Measurements from ENCODE around the gene SIPA1L3. TPM values are rescaled to one million over a fixed set of nuclear protein-coding genes. Genes with fewer than 3 reads are reported as not detected.
"Not testable (repeated sequence)": the region's sequence is repeated elsewhere in the genome, so short reads cannot be mapped to it uniquely, and the experiment has no call there.

The SIPA1L3 gene
- total RNA-seq, 1 experiment from 2014 or later = 30.4 TPM

DNA sequence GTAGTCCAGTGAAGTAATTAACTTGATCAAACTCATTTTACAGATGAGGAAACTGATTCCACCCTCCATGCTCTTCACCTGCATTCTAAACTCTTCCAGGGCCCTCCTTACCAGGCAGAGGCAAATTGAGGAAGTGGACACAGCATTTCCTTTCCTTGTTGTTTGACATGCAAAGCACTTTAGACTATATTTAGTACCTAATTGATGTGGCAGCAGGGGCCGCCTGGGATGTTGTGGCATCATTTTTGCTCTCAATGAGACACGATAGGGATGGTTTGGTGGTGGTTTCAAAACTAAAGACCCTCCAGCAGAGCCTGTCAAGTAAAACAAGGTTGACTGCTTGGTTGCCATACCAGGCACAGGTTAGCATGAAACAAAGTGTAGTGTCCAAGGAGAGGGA is 7.9 kb downstream of the SIPA1L3 start:
- no peak for DNase-seq (ENCODE audit: low read depth)

DNA sequence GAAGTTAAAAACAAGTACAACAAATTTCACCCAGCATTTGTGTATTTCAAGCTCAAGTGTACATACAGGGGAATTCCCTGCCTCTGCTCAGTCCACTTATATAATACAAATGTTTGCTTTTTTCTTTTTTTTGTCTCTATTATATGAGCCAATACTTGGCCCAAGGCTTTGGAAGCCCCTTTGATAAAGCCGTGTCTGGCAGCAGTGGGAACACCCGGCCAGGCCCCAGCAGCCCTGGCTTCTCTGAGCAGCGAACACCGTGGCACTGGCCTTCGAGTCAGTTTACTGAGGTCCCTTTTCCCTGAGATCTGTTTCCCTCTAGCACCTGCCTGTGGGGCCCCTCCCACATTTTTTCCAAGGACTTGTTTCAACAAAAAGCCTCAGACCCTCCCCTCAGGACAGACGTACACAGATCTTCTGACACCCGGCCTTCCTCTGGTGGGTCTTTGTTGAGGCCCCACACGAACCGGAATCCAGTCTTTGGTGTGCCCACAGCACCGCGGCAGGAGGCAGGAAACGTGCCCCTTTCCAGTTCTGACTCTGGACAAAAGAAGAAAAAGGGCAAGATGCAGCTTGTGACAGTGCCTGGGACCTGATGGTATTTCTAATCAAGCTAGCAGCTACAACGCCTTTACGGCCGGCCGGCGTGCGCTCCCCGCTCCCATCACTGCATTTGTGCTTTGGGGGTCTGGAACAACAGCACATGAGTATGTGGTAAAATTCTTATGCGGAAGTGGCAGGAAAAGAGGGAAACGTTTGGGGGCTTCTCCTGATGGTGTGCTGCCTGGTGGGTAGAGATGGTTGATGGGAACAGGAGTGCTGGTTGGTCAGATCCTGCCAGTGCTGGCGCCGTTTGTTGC is 13.8 kb downstream of the SIPA1L3 start:
- DNase-seq (ENCODE audit: low read depth) = no peak

DNA sequence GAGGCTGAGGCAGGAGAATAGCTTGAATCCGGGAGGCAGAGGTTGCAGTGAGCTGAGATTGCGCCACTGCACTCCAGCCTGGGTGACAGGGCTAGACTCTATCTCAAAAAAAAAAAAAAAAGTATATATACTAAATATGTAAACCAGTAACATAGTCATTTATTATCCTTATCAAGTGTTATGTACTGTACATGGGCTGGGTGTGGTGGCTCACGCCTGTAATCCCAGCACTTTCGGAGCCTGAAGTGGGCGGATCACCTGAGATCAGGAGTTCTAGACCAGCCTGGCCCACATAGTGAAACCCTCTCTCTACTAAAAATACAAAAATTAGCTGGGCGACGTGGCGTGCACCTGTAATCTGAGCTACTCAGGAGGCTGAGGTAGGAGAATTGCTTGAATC is 17.6 kb downstream of the SIPA1L3 start:
- not testable (repeated sequence) for DNase-seq (ENCODE audit: low read depth)

DNA sequence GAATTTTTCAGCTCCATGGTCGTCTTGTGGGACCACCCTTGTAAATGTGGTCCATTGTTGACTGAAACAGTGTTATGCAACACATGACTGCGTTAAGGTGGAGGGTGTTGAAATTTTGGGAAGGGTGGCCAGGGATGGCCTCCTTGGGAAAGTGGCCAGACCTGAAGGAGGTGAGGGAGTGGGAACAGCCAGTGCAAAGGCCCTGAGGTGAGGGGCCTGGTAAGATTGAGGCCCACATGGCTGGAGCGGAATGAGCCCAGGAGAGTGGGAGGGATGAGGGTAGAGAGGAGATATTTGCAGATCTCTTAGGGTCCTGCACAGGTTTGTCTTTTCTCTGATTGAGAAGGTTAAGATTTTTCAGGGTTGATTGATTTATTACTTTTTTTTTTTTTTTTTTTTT is 18.2 kb downstream of the SIPA1L3 start:
- no peak for DNase-seq (ENCODE audit: low read depth)

DNA sequence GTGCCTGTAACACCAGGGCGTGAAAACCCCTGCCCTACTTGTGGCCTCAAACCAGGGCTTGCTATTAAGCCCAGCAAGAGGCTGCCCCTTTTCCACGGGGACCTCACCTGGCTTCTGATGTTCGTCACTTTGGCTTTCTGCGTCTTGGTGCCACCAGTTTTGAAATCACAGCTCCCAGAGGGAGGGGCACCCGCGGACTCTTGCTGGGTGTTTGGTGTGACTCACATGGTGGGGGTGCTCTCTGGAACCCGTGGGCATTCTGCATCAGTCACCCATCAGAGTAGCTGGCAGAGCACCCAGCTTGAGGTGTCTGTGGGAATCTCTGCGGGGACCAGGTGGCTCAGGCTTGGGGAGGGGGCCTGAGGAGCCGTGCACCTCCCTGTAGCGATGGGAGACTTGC is 19.2 kb downstream of the SIPA1L3 start:
- DNase-seq (ENCODE audit: low read depth) = no peak

DNA sequence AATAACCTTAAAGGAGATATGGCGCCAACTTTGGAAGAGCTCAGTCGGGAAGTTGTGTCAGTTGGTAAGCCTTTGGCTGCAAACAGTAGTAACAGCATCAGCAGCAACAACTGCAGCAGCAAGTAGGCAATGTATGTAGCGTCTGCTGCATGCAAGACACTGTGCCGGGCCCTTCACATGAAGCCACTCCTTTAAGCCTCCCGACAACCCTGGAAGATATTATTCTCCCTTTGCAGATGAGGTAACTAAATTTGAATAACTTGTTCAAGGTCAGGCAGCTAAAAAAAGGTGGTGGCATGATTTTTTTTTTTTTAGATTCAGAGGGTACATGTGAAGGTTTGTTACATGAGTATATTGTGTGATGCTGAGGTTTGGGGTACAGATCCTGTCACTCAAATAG is 19.7 kb downstream of the SIPA1L3 start:
- no peak for DNase-seq (ENCODE audit: low read depth)

DNA sequence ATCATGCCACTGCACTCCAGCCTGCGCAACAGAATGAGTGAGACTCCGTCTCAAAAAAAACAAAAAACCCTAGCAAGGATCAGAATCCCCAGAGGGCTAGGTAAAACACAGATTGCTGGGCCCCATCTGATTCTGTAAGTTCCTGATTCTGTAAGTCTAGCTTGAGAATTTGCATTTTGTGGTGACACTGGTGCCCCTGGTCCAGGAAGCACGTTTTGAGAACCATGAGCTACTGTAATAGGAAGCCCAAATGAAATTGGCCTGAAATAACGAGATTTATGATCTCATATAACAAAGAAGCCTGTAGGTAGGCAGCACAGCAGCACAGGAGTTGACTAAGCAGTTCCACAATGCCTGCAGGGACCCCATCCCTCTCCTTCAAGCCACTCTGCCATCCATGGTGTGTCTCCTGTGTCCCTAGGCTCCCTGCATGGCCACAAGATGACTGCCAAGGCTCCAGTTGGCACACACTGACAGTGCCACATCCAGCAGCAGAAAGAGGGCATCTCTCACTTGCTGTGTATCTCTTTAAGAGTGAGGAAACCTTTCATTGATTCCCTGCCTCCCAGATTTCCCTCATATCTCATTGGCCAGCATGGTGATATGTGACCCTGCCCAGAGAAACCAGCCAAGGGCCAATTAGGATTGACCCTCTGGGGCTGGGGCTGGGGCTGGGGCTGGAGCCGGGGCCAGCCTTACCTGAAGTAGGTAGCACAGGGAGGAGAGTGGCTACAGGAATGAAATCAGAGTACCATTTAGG is 21.7 kb downstream of the SIPA1L3 start:
- DNase-seq (ENCODE audit: low read depth) = no peak

DNA sequence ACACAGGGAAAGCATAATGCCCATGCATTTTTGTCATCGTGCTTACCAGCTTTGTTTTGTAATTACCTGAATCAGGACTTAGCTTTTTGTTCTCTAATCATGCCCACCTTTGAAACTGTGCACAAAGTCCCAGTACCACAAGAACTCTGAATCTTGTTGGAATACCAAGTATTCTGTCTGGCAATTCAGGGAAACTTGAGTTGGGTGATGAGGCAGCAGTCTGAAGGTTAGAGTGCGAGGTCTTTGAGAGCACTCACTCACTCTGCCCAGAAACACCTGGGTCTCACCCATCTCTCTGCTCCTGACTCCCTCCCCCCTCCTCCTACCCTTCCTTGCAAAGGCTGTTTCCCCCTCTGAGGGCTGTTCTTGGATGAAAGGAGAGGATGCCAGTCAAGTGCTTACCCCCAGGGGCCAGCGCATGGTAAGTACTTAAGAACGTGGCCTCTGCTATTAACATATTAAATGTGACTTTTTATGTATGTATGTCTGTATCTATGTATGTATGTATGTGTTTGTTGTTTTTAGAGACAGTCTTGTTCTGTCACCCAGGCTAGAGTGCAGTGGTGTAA is 22.4 kb downstream of the SIPA1L3 start:
- DNase-seq (ENCODE audit: low read depth) = no peak

DNA sequence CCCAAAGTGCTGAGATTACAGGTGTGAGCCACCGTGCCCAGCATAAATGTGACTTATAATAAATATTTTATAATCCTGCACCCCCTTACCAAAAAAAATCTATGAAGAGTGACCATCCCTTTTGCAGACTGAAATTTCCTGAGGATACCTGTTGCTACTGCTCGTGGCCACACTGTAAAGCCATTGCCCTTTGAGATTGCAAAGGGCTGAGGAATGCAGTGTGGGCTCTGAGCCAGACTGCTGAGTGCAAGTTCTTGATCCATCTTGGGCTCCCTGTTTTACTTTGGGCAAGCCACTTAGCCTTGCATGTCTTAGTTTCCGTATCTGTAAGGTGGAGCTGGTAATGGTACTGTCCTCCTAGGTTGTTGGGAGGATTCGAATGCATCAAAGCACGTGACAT is 23.4 kb downstream of the SIPA1L3 start:
- DNase-seq (ENCODE audit: low read depth) = no peak

DNA sequence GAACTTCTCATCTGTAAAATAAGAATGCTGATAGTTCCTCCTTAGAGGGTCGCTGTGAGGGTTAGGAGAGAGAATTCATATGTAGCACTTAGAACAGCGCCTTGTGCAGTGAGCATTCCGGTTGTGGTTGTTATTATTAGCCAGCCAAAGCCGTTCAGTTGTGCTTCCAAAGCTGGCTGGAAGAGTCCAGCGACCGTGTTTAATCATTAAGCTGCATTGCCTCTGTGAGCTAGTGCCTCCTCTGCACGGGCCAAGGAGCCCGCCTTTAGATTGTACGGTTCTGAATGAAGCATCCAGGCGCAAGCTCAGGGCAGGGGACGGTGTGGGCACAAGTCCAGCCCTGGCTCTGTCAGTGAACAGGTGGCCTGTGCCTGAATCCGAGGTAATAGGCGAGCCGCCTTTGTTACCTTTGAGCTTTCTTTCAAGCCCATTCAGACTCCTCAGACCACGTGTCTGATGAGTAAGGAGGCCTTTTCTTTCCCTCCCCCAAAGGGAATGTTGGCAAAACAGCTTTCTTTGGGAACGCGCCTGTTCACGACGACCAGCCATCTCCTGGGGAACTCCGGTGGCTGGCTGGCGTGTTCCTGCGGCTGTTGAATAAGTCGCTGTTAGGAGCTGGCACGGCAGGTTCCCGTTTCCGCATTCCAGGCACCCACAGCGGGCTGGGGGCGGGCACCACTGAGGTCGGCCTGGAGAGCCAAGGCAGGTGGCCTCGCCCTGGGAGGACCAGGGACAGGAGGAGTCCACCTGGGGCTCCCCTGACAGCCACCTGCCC is 25.1 kb downstream of the SIPA1L3 start:
- DNase-seq (ENCODE audit: low read depth) = peak; percentile 86

DNA sequence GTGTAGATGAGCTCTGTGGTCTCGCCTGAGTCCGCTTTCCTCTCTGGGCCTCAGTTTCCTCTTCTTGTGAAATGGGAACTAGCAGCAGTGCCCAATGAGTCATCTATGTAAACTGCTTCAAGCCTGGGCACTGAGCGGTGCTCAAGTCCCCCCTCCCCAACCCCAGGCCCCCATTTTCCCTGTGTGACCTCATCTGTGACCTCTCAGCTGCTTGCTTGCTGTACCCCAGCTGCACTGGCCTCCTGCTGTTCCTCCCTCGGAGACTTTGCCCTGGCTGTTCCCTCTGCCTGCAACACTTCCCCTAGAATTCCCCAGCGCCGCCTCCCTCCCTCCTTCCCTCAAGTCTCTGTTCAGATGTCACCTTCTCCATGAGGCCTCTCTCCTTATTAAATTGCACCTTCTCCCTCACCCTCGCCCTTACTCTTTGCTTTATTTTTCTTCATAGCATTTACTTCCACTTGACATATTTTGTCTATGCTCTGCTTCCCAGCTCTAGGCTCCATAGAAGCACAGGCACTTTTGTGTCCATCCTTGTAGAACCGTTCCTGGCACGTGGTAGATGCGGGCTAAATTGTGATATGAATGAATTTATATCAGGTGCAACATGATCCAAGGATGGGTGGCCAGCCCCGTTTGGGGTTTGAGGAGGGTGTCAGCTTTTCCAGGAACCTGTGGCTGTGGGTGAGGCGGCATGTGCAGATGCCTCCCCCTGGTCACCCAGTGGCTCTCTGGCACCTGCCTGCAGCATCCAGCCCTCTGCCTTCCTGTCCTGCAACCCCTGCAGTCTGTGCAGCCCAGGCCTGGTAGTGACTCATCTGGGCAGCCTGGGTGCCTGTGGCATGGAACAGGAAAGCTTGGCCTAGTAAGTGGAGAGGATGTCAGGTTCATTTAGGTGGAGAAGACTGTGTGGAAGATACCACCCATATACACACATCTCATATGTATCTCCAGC is 26.3 kb downstream of the SIPA1L3 start:
- peak; percentile 66 for DNase-seq (ENCODE audit: low read depth)

DNA sequence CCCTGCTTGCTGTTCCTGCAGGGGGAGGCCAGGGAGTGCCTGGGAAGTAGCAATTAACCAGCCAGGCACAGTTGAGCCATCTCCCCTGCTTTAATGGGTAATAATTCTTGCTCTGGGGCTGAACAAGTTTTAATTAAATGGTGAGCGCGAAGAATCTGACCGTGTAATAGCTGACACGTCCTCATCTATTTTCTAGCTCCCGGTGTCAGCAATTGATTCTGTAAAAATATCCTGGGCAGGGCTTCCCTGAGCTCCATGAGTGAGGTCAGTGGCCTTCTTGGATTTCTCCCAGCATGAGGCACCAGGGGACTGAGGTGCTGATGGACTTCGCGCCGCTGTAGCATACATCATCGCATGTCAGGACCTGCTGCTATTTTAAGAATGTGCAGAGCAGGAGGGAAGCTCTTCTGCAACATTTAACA is 26.9 kb downstream of the SIPA1L3 start:
- DNase-seq (ENCODE audit: low read depth) = peak; percentile 18

DNA sequence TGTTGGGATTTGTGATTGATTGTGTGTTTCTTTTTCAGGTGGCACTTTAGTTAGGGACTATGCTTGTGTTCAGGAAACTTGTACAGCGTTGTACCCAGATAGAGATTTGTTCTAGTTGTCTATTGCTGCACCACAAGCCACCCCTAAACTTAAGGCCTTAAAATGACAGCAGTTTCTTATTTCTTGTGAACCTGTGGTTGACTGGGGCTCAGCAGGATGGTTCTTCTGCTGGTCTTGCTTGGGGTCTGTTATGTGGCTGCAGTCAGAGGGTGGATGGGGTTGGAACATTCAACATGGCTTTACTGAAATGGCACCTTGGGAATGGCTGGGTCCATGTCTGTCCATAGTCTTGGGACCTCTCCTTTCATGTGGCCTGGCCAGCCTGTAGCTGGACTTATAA is 28.3 kb downstream of the SIPA1L3 start:
- no peak for DNase-seq (ENCODE audit: low read depth)

DNA sequence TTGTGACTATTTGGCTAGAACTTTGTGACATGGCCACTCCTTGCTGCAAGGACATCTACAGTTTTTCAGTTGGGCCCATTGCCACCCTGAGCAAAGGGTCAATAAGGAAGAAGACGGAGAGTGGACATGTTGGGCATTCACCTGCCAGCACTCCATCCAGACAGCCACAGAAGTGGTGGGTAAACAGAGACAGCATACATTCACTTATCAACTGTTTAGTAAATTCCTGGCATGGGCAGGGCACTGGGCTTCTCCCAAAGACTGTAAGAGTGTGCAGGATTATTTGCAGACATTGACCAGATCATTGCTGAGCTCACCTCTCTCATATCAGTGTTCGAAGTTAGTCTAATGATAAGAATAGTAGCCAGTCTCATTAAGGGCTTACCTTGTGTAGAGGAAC is 29.2 kb downstream of the SIPA1L3 start:
- no peak for DNase-seq (ENCODE audit: low read depth)

DNA sequence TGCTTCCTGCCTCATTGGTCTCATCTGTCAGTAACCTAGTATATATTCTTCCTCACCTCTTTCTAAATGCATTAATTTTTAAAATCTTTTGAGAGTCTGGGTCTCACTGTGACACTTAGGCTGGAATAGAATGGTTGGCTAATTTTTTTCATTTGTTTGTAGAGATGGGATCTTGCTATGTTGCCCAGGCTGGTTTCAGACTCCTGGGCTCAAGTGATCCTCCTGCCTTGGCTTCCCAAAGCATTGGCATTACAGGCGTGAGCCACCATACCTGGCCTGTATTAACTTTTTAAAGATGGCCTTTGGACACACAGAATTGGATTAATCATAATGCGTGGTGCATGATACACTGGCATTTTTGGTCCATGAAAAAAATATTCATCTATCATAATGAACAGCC is 29.9 kb downstream of the SIPA1L3 start:
- no peak for DNase-seq (ENCODE audit: low read depth)

DNA sequence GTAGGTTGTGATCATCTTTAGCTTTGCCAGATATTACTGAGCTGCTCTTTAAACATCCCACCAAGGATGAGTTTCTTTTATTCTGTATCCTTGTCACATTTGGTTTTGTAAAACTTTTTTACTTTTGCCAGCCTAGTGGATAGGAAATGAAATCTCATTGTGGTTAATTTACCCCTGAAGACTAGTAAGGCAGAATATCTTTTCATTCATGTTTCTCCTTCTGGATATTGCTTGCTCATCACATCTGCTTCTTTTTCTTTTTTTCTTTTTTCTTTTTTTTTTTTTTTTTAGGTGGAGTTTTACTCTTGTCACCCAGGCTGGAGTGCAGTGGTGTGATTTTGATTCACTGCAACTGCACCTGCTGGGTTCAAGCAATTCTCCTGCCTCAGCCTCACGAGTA is 31.3 kb downstream of the SIPA1L3 start:
- DNase-seq (ENCODE audit: low read depth) = no peak

DNA sequence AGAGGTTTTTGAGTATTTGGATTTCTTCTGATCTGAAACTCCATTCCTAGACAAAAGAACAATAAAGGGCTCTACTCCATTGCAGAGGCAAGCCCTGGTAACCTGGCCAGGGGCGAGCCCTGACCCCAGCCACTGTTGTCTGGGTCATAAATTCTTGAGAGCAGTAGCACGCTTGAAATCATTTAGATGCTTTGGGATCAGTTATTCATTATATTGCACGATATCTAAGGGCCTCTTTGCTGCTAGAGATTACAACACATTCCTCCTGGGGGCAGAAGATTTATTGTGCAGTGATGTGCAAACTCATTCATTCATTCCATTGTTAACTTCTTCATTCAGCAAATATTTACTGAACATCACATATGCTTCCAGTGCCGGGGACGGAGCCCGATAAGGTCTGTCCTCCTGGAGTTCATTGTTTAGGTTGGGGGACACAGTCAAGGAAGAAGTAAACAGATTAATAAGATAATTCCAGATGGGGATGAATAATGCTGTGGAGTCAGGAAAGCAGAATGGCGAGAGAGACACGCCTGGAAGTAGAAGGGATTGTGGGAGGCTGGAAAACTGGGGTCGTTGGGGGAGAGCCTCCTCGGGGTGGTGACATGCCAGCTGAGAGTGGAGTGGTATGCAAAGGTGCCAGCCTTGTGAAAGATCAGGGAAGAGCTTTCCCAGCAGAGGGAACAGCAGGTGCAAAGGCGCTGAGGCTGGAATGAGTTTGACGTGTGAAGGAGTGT is 34.9 kb downstream of the SIPA1L3 start:
- DNase-seq (ENCODE audit: low read depth) = no peak

DNA sequence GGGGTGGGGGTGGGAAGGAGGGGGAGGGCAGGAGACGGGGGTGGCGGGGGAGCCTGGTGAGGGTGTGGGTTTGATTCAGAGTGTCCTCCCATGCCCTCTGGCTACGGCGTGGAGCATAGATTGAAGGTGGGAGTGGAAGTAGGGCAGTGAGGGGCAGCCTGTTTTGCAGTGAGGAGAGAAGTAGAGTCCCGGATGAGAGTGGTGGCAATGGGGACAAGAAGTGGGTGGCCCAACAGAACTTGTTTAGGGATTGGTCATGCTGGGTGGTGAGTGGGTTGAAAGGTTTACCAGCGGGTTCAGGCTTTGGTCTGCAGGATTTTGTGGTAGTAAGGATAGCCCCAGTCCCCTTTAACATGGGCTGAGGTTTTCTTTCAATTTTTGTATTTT is 35.5 kb downstream of the SIPA1L3 start:
- DNase-seq (ENCODE audit: low read depth) = no peak

DNA sequence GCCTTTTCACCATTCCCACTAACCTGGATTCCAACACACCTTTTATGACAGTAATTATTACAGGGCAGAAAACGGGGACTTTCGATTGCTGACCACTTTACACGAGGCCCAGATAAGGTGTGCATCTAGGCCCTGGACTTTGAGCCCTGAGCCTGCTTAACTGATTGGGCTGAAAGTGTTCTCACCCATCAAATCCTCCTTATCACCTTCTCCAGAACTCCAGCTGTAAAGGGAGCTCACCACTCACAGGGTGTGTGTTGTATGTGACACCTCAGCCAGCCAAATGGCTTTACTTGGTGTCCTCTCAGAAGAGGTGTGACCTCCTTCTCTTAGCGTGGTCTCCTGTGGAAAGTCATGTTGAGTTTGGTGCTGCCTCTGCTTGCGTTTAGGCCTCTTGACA is 36.5 kb downstream of the SIPA1L3 start:
- DNase-seq (ENCODE audit: low read depth) = no peak

DNA sequence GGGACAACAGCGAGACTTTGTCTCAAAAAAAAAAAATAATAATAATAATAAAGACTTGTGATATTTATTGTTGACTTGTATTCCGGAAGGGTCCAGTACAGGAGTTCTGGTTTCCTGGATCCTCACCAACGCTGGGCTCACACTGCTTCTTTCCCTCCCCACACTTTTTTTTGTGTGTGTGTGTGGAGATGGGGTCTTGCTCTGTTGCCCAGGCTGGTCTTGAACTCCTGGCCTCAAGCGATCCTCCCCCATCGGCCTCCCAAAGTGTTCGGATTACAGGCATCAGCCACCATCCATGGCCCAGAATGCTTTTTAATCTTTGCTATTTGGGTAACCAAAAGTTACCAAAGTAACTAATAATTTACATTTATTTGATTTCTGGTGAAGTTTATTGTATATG is 39.1 kb downstream of the SIPA1L3 start:
- DNase-seq (ENCODE audit: low read depth) = no peak
